ENCODE data around the gene PSORS1C1.

- TF ChIP-seq, protein P1, sequence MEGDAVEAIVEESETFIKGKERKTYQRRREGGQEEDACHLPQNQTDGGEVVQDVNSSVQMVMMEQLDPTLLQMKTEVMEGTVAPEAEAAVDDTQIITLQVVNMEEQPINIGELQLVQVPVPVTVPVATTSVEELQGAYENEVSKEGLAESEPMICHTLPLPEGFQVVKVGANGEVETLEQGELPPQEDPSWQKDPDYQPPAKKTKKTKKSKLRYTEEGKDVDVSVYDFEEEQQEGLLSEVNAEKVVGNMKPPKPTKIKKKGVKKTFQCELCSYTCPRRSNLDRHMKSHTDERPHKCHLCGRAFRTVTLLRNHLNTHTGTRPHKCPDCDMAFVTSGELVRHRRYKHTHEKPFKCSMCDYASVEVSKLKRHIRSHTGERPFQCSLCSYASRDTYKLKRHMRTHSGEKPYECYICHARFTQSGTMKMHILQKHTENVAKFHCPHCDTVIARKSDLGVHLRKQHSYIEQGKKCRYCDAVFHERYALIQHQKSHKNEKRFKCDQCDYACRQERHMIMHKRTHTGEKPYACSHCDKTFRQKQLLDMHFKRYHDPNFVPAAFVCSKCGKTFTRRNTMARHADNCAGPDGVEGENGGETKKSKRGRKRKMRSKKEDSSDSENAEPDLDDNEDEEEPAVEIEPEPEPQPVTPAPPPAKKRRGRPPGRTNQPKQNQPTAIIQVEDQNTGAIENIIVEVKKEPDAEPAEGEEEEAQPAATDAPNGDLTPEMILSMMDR (IDR thresholded peaks at IDR 0.05; ENCODE audit: poor library complexity) = no peak
- TF ChIP-seq EZH2 (IDR thresholded peaks at IDR 0.05; ENCODE audit: borderline replicate concordance) = no peak
Observed at GRCh38 chr6:31092769-31093505, 21.7 kb upstream of the PSORS1C1 start.
